ENCODE measurements around the gene BCAP31.
"Not testable (repeated sequence)": the region's sequence is repeated elsewhere in the genome, so short reads cannot be mapped to it uniquely, and the experiment has no call there.

The BCAP31 gene

DNA sequence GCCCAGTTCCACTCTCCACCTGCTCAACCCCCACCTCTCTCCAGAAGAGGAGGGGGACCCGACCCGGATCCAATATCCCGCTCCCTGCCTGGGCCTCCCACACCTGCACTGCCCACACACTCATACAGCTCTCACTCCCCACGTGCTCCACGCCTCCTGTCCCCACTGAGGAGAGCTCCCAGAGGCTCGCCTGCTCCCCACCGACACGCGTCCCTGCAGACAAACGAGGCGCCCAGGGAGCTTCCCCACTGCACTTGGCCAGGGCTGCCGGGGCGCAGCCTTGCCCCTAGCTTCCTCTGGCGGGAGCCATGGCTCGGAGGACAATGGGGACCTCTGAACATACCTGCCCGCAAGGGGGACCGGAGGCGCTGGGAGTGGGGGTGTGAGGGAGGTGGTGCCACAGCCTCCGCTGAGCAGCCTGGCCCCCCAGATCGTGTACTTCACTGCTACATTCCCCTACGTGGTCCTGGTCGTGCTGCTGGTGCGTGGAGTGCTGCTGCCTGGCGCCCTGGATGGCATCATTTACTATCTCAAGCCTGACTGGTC, 31.5 kb downstream of the BCAP31 start:
- no peak for DNase-seq

DNA sequence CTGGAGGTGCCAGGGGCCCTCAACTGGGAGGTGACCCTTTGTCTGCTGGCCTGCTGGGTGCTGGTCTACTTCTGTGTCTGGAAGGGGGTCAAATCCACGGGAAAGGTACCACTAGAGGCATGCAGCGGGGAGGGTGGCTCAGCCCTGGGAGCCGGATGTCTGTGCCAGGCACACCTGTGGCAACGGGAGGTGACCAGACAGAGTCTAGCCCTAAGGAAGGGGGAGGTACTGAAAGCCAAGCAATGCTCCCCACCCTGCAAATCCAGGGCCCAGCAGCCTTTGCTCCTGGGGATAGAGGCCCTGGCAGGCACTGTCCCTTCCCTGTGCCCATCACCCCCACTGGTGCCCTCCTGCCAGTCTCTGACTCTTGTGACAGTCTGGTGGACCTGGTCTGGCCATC, 32.2 kb downstream of the BCAP31 start:
- DNase-seq: no peak

DNA sequence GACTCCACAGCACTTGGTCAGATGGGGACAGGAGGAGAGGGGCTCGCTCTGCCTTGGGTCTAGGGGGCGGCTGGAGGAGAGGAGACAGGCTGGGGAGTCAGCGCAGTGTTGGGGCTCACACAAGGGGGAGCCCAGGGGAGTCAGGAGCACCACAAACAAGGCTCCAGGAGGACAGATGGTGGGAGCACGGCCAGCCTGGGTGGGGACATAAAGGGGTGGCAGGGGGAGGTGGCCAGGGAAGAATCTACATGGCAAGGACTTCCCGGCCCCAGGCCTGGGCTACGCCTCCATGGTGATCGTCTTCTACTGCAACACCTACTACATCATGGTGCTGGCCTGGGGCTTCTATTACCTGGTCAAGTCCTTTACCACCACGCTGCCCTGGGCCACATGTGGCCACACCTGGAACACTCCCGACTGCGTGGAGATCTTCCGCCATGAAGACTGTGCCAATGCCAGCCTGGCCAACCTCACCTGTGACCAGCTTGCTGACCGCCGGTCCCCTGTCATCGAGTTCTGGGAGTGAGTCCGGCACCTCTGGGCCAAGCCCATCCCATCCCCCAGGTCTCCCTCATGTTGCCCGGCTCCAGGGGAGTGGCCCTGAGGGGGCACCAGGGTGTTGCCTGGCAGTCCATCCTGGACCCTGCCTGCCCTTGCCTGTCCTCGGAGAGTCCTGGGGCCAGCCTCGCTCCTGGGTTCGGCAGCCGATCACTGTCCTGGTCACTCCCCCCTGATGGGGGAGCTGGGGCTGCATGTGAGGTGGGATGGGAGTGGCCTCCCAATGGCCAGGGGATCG, 33.0 kb downstream of the BCAP31 start:
- not testable (repeated sequence) for DNase-seq

DNA sequence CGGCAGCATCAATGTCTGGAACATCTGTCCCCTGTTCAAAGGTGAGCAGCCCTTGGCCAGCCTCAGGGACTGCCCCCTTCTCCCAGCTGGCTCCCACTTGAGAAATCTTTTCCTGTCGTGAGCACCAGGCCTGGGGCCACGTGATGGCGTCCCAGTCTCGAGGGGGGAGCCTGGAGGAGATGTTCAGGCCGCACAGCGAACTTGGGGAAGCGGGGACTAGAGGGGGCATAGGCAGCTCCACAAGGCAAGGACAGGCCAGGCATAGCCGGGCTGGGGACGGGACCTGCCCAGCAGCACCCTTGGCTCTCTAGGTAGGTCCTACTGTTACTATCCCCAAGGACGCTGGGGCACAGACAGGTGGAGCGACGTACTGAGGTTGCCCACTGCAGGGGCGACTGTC, 33.7 kb downstream of the BCAP31 start:
- DNase-seq: no peak

DNA sequence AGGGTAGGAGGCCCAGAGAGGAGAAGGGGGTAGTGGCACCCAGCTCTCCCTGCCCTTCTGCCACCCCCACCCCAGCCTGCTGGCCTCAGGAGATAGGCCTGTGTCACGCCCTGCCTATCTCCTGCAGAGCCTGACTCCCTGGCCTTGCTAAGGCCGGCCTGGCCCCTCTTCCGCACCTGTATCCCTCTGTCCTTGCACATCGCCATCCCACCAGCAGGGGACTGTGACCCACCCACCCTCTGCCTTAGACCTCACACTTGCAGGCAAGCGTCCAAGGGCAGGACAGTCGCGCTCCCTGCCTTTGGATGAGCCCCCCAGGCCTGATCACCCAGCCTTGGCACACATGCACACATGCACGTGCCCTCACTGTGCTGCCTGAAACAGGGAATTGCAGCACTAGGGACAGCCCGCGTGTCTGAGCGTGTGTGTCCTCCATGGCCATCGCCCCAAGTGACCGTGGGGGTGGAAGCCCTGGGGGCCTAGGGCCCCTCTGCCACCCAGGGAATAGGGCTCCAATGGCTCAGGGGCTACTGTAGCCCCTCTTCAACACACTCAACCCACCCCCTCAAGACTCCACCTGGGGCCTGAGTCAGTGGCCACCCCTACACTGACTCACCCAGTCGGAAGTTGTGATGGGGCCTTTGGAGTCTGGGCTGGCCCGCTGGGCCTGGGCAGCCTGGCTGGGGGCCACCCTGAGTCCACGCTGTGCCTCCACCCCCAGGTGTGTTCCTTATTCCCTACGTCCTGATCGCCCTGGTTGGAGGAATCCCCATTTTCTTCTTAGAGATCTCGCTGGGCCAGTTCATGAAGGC, 34.3 kb downstream of the BCAP31 start:
- DNase-seq: no peak

DNA sequence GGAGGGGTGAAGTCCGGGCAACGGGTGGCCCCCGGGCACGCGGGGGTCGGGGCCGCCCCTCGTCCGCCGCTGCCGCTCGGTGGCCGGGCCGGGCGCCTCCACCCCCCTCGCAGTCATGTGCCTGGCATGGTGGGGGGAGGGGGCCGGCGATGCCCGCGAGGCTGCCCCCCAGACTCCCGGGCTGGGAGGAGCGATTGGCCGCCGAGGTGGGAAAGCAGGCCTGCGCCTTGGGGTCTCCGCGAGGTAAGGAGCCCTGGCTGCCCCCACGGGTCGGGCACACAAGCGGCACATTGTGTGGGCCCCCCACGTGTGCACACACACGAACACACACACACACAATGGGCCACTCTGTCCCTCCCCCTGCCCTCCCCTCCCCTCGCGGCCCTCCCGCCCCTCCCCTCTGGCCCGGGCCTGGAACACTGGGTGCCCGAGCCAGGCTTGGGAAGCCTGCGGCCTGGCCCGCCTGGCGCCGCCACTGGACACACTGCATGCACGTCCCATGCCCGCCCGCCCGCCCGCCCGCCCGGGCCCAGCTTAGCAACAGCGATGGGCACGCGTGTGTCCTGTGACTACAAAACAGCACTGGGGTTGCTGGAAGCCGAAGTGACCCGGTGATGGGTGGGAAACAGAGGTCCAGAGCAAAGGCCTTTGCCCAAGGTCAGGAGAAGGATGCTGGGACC, 35.1 kb downstream of the BCAP31 start:
- DNase-seq: no peak

DNA sequence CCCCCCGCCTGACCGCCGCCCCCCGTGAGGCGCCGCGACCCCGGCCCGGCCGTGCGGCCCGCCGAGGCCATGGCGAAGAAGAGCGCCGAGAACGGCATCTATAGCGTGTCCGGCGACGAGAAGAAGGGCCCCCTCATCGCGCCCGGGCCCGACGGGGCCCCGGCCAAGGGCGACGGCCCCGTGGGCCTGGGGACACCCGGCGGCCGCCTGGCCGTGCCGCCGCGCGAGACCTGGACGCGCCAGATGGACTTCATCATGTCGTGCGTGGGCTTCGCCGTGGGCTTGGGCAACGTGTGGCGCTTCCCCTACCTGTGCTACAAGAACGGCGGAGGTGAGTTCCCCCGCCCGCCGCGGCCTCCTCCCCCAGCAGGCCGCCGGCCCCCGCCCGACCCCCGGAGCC, 35.7 kb downstream of the BCAP31 start:
- no peak for DNase-seq

DNA sequence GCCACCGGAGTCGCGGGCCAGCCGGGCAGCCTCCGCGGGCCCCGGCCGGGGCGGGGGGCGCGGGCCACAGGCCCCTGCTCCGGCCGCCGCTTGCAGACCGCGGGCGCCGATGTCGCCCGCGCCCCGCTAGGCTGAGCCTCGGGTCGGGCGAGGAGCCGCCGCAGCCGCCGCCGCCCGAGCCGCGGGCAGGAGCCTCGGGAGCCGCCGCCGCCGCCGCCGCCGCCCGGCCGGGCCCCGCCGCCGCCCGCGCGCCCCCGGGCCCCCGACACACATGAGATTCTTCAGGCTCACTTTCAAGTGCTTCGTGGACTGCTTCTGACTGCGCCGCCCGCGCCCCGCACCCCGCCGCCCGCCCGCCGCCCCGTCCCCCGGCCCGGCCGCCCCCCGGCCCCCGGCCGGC, 36.1 kb downstream of the BCAP31 start:
- DNase-seq: no peak

DNA sequence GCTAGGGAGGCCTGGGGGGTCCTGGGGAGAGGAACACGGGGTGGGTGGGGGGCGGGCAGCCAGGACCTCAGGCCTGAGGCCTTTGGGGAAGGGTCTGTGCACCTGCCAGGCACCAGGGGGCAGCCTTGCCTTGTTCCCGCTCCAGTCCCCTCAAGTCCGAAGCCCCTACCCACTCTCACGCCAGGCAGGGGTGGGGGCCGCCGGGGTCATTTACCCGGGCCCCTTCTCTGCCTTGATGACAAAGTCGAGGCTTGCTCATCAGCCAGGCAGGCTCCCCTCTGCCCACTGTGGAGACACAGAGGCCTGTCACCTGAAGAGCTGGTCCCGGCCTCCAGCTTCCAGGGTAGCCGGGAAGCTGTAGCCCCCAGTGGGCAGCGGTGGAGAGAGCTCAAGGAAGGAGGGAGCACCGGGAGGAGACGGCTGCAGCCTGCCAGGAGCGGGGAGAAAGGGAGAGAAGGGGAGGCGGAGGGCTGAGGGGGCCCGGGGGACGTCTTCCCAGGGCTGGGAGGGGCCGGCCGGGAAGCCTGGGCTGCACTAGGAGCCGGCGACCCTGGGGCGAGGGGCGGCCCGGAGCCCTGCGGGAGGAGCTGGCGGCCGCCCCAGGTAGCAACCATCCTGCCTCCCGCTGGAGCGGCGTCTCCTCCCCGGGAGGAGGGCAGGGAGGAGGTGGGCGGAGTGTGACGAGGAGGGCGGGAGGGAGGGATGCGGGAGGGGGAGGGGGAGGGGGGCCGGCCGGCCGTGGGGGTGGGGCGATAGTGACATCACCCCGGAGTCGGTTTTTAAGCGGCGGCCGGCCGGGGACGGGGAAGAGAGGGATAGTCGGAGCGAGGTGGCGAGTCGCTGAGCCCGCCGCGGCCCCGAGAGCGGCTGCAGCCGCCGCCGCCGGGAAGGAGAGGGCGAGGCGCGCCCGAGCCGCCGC, 36.8 kb downstream of the BCAP31 start, which contains the start of gene SLC6A8:
Gene SLC6A8, plus strand, starts transcription at position 806 of the 919 bp plus-strand sequence. CDS start 649 bp downstream, outside the sequence.
- DNase-seq: peak; percentile 14

DNA sequence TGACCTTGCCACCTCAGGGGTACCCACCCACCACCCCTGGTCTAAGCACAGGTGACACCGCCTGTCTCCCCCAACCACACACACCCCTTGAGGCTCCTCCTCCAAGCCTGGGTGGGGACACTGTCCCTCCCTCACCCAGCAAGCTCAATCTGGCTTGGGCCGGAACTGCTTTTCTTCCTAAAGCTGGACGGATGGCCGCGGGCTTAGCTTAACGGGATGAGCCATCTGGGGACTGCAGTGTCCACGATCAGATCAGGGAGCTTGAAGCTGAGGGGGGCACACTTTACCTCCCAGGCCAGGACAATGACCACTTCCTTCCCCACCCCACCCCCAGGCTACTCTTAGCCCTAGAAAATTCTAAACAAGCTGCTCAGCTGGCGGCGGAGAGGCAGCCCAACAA, 37.5 kb downstream of the BCAP31 start:
- no peak for DNase-seq

DNA sequence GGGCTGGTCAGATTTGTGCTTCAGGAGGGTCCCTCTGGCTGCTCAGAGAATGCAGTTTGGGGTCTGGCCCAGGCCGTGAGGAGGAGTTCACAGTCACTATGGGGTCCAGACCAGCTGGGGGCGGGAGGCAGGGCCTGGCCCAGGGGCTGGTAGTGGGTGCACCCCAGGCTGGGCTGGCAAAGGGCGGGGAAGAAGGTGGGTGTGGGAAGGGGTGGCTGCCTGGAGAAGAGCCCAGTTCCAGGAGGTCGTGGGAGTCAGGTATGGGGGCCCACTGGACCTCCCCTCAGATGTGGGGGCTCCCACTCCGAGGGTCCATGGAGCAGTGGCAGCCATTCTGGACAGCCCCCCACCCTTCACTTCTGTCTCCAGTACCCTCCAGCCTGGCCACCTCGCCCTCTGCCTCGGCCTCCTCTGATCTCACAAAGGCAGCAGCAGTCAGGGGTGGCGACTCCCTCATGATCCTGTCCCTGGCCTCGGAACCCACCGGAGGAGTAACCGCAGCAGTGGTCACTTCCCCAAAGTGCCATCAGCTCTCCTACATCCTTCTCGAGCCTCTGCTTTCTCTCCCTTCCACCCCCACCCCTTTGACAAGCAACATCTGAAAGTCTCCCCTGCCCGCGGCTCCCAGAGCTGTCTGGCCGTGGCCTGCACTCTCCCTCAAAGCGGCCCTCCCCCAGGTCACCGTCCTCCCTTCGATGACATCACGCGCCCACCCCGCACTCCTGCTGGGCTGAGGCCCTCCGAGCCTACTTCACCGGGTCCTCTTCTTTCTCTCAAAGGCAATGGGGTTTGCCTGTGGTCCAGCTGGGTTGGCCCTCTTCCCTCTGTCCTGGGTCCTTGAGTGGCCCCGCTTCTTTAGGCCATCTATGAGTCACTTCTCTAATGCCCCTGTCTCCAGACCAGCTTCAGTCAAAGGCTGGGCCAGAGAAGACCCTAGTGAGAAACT, 38.2 kb downstream of the BCAP31 start:
- DNase-seq: no peak

DNA sequence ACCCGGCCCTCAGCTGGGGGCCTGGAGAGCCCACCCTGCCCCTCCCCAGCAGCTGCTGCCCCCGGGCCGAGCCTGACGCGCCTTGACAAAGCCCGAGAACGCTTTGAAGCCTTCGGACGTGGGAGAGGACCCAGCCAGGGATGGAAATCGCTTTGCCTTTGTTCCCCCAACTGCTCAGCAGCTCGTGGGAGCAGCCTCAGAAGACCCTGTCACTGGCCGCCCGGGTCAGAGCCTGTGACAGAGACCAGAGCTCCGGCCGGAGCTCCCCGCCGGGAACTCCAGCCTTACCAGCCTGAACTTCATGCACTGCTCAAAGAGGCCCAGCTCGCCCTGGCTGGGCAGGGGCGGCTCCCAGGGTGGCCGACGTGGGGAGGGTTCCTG, 39.0 kb downstream of the BCAP31 start:
- no peak for DNase-seq

DNA sequence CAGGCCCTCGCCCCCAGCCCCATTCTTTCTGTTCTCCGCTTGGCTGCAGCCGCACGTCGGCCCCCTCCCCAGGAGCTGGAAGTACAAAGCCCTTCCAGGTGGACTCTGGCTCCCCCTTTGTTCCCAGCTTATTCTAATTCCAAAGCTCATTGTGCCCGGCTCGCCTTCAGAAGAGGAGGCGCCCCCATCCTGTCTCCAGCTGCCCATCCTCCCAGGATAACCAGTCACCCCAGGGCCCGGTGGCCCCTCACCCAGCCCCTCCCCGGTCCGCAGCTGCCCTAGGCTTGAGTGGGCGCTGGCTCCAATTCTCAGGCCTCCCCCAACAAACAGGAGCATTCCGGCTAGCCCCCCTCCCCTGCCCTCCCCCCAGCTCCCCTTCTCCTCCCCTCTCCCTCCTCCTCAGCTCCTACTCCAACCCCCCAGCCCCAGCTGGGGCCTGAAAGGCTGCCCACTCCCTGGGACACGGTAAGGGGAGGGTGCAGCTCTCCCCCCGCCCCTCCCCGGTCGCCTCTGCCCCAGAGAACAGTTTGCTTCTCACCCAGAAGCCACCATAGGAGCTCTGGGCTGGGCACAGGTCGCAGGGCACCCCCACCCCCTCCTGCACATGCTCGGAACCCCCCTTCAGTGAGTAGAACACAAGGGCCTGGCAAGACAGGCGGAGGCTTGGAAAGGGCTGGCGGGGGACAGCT, 39.6 kb downstream of the BCAP31 start:
- DNase-seq: no peak

DNA sequence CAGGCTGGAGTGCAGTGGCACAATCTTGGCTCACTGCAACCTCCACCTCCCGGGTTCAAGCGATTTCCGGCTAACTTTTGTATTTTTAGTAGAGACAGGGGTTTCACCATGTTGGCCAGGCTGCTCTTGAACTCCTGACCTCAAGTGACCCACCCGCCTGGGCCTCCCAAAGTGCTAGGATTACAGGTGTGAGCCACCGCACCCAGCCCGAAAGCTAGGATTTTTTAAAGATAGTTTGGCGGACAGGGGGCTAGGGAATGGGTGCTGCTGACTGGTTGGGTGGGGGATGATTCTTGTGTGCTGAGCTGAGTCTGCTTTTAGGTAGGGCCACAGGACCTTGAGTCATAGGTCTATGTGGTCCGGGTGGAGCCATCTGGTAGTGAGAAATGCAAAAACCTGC, 40.7 kb downstream of the BCAP31 start:
- not testable (repeated sequence) for DNase-seq

DNA sequence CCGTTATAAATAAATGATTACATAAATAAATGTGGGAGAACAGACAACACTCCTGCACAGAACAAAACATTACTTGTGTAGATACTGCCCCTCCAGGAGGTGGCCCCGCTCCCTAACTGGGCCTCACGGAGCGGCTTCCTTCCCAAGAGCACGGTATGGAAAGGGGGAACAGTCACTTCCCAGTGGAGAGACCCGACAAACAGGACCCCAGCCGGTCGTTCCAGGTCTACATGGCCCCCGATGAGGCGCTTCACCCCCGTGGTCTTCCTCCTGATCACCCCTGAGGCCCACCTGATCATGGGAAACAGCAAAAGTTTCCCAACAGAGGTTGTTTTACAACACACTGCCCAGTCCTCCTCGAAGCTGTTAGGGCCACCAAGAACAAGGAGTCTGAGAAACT, 43.0 kb downstream of the BCAP31 start:
- DNase-seq: no peak

DNA sequence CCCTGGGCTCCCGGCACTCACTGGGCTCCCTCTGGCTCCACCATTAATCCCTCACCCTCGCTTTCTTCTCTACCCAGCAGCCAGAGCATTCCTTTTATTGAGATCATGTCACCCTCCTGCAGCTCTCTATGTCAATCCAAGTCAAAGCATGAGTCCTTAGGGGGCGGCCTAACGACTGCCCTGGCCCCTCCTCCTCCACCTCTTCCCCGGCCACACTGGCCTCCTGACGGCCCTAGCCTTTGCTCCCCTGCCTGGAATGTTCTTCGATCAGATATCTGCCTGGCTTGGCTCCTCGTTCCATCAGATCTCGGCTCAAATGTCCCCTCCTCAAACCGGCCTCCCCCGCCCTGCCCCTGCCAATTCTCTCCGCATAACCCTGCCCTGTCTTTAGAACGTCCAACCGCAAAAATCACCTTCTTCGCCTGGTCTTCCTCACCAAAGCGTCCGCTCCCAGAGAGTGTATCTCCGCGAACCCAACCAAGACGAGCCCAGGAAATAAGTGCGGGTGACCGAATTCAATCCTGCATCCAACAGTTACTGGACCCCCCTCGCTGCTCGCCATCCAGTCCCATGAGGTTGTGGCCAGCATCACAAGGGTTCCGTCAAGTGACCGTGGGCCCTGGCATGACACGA, 49.9 kb downstream of the BCAP31 start:
- DNase-seq: no peak

DNA sequence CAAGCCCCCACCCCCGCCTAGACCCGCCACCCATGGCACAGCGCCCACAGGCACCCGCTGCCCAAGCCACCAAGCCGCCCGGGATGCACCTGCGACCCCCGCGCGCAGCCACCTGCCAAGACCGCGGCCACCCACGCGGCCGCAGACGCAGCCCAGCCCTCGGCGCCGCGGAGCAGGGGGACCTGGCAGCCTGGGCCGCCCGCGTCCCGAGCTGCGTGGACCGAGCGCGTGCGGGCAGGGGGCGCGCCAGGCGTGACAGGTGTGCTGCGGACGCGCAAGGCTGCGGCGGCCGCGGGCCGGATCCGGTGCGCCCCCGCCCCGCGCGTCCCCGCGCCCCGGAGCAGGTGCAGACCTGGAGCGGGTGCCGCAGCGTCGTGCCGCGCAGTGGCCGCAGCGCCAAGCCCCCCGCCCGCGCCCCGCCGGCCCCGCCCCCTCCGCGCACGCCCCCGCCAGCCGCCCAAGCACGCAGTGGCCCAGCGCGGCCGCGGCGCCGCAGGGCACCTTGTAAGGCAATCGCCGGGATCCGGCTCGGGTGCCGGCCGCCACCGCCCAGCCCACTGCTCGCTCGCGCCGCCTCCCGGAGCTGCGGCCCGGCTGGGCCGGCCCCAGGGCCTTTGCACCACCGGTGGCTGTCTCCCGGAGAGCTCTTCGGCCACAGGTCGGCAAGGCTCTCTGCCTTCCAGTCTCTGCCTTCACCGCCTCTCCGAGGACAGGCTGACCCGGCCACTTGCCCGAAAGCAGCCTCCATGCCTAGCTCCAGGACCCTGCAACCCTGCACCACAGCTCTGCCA, 50.6 kb downstream of the BCAP31 start, which contains the start of gene PNCK:
Gene PNCK, minus strand, starts transcription at position 386 of the 791 bp plus-strand sequence. CDS start 737 bp downstream, outside the sequence.
- no peak for DNase-seq

DNA sequence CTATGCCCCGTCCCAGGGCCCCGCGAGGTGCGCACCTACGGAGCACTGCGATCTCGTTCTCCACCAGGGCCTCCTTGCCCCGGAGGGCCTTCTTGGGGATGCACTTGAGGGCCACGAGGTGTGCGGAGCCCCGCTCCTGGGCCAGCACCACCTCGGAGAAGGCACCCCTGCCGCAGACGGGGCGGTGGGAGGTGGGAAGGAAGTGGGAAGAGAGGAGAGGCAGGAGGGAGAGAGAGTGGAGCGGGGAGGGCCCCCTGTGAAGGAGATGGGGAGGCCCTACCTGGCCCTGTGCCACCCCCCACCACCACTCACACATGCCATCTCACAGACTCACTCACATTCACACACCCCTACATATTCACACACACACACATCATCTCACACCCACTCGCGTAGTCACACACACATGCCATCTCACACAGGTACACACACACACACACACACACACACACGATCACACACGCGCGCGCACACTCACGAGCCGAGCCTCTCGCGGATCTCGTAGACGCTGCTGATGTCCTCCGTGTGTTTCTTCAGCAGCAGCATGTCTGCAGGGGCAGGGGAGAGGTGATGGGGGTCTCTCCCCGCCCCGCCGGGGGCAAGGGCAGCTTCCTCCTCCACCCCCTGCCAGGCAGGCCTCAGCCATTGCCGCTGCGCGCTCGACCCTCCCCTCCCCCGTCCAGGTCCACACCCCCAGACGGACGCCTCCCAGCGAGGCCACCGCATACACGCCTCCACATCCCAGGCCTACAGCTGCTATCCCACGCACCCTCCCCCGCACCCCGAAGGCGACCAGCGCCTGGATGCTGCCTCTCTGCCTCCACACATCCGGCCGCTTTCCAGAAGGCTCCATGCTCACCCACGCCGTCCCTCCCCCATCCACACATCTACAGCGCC, 51.4 kb downstream of the BCAP31 start:
- DNase-seq: no peak

All from NCI-H1694 treated with DMSO at 0.1 percent for 48 hours (cell line).